Right kidney (tissue), 9 donors: ENCODE measurements around the gene SF3A1.
A peak's percentile ranks its signal among the peaks of the same experiment; 100 is the strongest.
"Not testable (repeated sequence)": the region's sequence is repeated elsewhere in the genome, so short reads cannot be mapped to it uniquely, and the experiment has no call there.

Source experiments
- DNase-seq: peaks from one replicate; pipeline ENCODE4 v3.0.0-alpha.2; 2016
- long read RNA-seq, 8 donors: transcript quantifications; one replicate each; lab custom pipeline, GENCODE V29; 2026

SF3A1 gene, protein sequence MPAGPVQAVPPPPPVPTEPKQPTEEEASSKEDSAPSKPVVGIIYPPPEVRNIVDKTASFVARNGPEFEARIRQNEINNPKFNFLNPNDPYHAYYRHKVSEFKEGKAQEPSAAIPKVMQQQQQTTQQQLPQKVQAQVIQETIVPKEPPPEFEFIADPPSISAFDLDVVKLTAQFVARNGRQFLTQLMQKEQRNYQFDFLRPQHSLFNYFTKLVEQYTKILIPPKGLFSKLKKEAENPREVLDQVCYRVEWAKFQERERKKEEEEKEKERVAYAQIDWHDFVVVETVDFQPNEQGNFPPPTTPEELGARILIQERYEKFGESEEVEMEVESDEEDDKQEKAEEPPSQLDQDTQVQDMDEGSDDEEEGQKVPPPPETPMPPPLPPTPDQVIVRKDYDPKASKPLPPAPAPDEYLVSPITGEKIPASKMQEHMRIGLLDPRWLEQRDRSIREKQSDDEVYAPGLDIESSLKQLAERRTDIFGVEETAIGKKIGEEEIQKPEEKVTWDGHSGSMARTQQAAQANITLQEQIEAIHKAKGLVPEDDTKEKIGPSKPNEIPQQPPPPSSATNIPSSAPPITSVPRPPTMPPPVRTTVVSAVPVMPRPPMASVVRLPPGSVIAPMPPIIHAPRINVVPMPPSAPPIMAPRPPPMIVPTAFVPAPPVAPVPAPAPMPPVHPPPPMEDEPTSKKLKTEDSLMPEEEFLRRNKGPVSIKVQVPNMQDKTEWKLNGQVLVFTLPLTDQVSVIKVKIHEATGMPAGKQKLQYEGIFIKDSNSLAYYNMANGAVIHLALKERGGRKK
- long read RNA-seq, donor 1, full-length matches to known transcripts, result 7 of 14 reads
- long read RNA-seq, donor 1, partial matches to known transcripts, result 7 of 14 reads
- long read RNA-seq, donor 1, other reads (novel, unspliced or antisense), result 0 of 14 reads
- long read RNA-seq, donor 2, full-length matches to known transcripts, result 13 of 19 reads
- long read RNA-seq, donor 2, partial matches to known transcripts, result 6 of 19 reads
- long read RNA-seq, donor 2, other reads (novel, unspliced or antisense), result 0 of 19 reads
- long read RNA-seq, donor 3, full-length matches to known transcripts, result 8 of 20 reads
- long read RNA-seq, donor 3, partial matches to known transcripts, result 12 of 20 reads
- long read RNA-seq, donor 3, other reads (novel, unspliced or antisense), result 0 of 20 reads
- long read RNA-seq, donor 4, full-length matches to known transcripts, result 12 of 48 reads
- long read RNA-seq, donor 4, partial matches to known transcripts, result 36 of 48 reads
- long read RNA-seq, donor 4, other reads (novel, unspliced or antisense), result 0 of 48 reads
- long read RNA-seq, donor 5, full-length matches to known transcripts, result 11 of 17 reads
- long read RNA-seq, donor 5, partial matches to known transcripts, result 6 of 17 reads
- long read RNA-seq, donor 5, other reads (novel, unspliced or antisense), result 0 of 17 reads
- long read RNA-seq, donor 6, full-length matches to known transcripts, result 19 of 58 reads
- long read RNA-seq, donor 6, partial matches to known transcripts, result 39 of 58 reads
- long read RNA-seq, donor 6, other reads (novel, unspliced or antisense), result 0 of 58 reads
- long read RNA-seq, donor 7, transcript SF3A1-205 (3 exons, 583 nt), result major isoform, 21 of 135 reads
- long read RNA-seq, donor 7, partial matches to known transcripts, result 110 of 135 reads
- long read RNA-seq, donor 7, other reads (novel, unspliced or antisense), result 0 of 135 reads
- long read RNA-seq, donor 8, full-length matches to known transcripts, result 17 of 36 reads
- long read RNA-seq, donor 8, partial matches to known transcripts, result 19 of 36 reads
- long read RNA-seq, donor 8, other reads (novel, unspliced or antisense), result 0 of 36 reads

DNA sequence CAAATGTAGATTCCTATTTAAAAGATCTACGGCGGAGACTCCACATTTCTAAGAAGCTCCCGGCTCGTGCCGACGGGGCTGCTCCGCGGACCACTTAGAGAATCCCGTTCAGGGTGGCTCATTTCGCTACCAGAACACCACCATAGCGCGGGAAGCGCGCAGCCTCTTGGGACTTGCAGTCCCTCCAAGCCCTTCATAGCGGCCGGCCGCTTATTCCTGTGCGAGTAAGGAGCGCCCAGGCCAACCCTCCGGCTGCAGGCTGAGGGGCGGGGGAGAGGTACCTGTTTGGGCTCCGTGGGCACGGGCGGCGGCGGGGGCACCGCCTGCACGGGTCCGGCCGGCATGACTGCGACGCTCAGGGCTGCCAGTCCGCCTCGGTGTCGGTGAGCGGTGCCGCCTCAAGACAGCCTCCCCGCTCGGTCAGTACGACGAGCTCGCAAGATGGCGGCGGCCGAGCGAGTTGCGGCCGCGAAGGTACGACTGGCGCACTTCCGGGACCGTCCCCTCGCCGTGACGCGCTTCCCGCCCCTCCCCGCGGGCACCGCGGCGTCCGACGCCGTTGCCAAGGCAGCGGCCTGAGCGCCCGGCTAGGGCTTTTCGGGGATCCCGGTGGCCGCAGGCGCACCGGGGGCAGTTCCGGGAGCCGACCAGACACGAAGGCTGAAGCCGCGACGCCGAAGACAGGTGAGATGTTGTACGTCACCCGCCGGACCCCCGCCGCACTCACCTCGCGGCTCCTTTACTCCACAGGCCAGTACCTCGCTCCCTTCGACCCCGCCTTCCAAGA is at the start of gene SF3A1, which contains the start of gene CCDC157:
TSS of gene SF3A1 (minus strand) at position 446 of the 787 bp plus-strand sequence. CDS start at position 344, 102 bp downstream.
TSS of gene CCDC157 (plus strand) at position 559 of the 787 bp plus-strand sequence. CDS start 8,994 bp downstream, outside the sequence.
- DNase-seq, result peak; percentile 99

- DNase-seq, result no peak
Measured at GRCh38 chr22:30406400-30406799, 49.7 kb upstream of the SF3A1 start.

DNA sequence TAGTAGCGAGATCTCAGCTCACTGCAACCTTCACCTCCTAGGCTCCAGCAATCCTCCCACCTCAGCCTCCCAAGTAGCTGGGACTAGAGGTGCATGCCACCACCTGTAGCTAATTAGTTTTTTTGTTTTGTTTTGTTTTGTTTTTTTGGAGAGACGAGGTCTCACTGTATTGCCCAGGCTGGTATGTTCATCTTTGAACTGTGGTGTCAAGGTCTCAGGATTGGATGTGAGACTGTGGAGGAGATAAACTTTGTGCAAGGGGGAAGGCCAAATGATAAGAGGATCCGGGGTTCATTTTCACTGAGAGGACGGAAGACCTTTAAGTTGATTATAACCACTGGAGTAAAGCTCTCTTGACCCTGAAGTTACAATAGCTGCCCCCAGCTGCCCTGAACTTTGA is 49.0 kb upstream of the SF3A1 start:
- no peak for DNase-seq

DNA sequence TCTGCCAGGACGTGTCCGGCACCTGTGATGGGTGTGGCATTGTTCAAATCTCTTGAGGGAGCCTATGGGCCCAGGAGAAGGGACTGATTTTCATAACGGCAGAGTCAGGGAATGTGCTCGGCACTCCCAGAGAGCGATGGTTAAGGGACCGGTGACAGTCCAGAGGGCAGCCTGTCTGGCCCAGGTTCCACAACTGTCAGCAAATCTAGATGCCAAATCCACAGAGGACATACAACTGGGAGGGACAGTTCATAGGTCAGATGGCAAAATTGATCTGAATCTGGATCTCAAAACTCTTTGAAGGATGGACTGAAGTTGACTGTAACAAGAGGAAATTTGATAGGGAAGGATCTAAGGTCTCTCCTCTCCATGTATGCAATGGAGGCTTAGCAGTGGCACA is 47.6 kb upstream of the SF3A1 start:
- no peak for DNase-seq

GRCh38 chr22:30402766-30403104 is 46.0 kb upstream of the SF3A1 start:
- not testable (repeated sequence) for DNase-seq

GRCh38 chr22:30402028-30402765 is 45.5 kb upstream of the SF3A1 start:
- no peak for DNase-seq

DNA sequence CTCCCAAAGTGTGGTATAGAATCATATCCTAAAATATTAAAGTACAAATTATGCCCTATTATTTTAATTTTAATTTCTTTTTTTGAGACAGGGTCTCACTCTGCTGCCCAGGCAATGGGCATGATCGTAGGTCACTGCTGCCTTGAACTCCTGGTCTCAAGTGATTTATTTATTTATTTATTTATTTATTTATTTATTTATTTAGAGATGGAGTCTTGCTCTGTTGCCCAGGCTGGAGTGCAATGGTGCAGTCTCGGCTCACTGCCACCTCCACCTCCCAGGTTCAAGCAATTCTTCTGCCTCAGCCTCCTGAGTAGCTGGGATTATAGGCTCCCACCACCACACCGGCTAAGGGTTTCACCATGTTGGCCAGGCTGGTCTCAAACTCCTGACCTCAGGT is 44.3 kb upstream of the SF3A1 start:
- not testable (repeated sequence) for DNase-seq

- no peak for DNase-seq
Measured at GRCh38 chr22:30400159-30400558, 43.5 kb upstream of the SF3A1 start.

DNA sequence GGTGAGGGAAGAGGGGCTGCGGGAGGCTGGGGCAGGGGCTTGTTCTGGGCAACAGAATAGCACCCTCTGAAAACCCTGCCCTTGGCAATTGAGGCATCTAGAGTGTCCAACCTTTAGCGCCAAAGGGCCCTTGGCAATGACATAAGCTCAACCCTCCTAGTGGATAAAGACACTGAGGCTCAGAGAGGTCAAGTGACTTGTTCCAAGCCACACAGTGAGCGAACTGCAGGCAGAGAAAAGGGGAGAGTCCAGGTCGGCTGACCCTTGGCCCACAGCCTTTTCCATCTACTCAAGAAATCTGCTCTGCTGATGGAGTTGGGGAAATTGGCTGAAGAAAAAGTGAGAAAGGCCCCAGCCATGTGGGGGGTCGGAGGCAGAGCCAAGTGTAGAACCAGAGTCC is 43.0 kb upstream of the SF3A1 start:
- DNase-seq, result no peak

DNA sequence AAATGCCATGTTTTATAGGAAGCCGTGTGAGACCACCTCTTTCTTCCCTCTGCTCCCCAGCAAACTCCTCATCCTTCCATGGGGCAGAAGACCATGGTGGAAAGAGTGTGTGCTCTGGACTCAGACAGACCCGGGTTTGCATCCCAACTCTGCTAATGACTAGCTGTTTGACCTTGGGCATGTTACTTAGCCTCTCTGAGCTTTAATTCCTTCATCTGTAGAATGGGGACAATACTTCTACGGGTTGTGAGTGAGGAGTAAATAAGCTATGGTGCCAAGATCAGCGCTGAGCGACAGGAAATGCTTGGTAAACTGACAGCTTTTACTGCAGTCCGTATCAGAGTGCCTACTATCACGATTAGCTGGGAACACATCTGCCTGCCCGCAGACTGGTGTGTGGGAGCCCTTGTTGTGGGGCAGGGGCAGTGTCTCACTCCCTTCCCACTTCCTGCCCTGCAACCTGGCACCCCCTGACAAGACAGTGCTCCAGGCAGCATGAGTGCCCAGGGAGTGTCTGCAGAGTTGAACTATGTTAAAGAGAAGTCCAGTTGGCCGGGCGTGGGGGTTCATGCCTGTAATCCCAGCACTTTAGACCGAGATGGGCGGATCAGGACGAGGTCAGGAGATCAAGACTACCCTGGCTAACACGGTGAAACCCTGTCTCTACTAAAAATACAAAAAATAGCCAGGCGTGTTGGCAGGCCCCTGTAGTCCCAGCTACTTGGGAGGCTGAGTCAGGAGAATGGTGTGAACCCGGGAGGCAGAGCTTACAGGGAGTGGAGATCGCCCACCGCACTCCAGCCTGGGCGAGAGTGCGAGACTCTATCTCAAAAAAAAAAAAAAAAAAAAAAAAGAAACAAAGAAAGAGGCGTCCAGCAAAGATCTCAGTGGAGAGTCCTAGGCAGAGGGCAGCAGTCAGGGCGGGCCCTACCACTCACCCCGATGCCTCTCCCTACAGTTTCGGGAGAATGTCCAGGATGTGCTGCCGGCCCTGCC is 42.3 kb upstream of the SF3A1 start:
- no peak for DNase-seq

- no peak for DNase-seq
Measured at GRCh38 chr22:30397656-30398635, 41.3 kb upstream of the SF3A1 start.

GRCh38 chr22:30396871-30397655 is 40.4 kb upstream of the SF3A1 start, which contains the start of gene SEC14L2:
Gene SEC14L2 (plus strand): TSS chr22:30397018. CDS start chr22:30397117, 99 bp downstream.
- peak; percentile 72 for DNase-seq

GRCh38 chr22:30393885-30394284 is 37.2 kb upstream of the SF3A1 start:
- no peak for DNase-seq

DNA sequence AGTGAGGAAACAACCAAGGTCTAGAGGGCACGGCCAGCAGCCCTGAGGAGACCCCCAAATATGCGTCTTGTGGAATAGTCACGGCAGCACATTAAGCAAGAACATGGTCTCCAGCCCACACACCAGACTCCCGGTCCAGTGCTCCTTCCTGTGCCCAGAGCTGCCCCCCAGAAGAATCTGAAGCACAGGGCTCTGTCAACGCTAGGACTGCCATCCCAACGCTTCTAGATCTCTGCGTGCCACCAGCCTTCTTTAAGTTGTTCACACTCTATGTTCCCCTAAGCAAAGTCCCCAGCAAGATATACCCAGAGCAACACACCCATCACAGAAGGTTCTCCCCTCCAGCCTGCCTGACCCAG is 36.6 kb upstream of the SF3A1 start:
- DNase-seq, result no peak

GRCh38 chr22:30392661-30393321 is 36.1 kb upstream of the SF3A1 start:
- DNase-seq, result peak; percentile 57
